ENCODE results near the gene COL18A1. TPM values are rescaled to one million over a fixed set of nuclear protein-coding genes. Genes with fewer than 3 reads are reported as not detected.

Gene COL18A1
- total RNA-seq, 1 donor from 2014 or later = 7.8 TPM

GRCh38 chr21:45412491-45412890 is 7.5 kb downstream of the COL18A1 start:
- intact Hi-C loops (cut with micrococcal nuclease) = no loop called here

- intact Hi-C loops (cut with micrococcal nuclease) = no loop called here
Observed at GRCh38 chr21:45412909-45413611, 8.1 kb downstream of the COL18A1 start.

GRCh38 chr21:45413922-45414321 is 9.0 kb downstream of the COL18A1 start:
- intact Hi-C loops (cut with micrococcal nuclease) = no loop called here

GRCh38 chr21:45414396-45415187 is 9.6 kb downstream of the COL18A1 start:
- intact Hi-C loops (cut with micrococcal nuclease) = no loop called here

GRCh38 chr21:45415188-45415942 is 10.4 kb downstream of the COL18A1 start:
- intact Hi-C loops (cut with micrococcal nuclease) = no loop called here

- intact Hi-C loops (cut with micrococcal nuclease) = no loop called here
Observed at GRCh38 chr21:45415943-45416611, 11.1 kb downstream of the COL18A1 start.

GRCh38 chr21:45416620-45417019 is 11.7 kb downstream of the COL18A1 start:
- intact Hi-C loops (cut with micrococcal nuclease) = no loop called here

- intact Hi-C loops (cut with micrococcal nuclease) = no loop called here
Observed at GRCh38 chr21:45417256-45417950, 12.4 kb downstream of the COL18A1 start.

- intact Hi-C loops (cut with micrococcal nuclease) = no loop called here
Observed at GRCh38 chr21:45417951-45418300, 13.0 kb downstream of the COL18A1 start.

GRCh38 chr21:45418301-45419071 is 13.5 kb downstream of the COL18A1 start:
- intact Hi-C loops (cut with micrococcal nuclease) = no loop called here

GRCh38 chr21:45419162-45419561 is 14.2 kb downstream of the COL18A1 start:
- intact Hi-C loops (cut with micrococcal nuclease) = no loop called here

- intact Hi-C loops (cut with micrococcal nuclease) = no loop called here
Observed at GRCh38 chr21:45420061-45421041, 15.4 kb downstream of the COL18A1 start.

GRCh38 chr21:45421071-45421845 is 16.3 kb downstream of the COL18A1 start:
- intact Hi-C loops (cut with micrococcal nuclease) = no loop called here

GRCh38 chr21:45421846-45422775 is 17.1 kb downstream of the COL18A1 start:
- intact Hi-C loops (cut with micrococcal nuclease) = no loop called here

- intact Hi-C loops (cut with micrococcal nuclease) = no loop called here
Observed at GRCh38 chr21:45423201-45423955, 18.4 kb downstream of the COL18A1 start.
